Measurements from ENCODE around the gene KHK.
"Not testable (repeated sequence)": the region's sequence is repeated elsewhere in the genome, so short reads cannot be mapped to it uniquely, and the experiment has no call there.

The KHK gene

DNA sequence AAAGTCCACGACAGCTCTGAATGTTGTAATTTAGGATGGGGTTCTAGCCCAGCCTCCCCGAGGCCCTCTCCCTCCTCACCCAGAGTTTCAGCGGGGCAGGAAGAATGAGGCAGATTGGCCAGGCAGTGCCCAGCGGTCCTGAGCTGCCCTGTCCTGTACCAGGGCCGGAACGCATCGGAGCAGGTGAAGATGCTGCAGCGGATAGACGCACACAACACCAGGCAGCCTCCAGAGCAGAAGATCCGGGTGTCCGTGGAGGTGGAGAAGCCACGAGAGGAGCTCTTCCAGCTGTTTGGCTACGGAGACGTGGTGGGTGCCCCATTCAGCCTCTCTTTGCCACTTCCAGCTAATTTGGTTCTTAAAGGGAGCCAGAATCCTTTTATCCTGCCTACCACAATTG is 10.8 kb downstream of the KHK start:
- DNase-seq = no peak

DNA sequence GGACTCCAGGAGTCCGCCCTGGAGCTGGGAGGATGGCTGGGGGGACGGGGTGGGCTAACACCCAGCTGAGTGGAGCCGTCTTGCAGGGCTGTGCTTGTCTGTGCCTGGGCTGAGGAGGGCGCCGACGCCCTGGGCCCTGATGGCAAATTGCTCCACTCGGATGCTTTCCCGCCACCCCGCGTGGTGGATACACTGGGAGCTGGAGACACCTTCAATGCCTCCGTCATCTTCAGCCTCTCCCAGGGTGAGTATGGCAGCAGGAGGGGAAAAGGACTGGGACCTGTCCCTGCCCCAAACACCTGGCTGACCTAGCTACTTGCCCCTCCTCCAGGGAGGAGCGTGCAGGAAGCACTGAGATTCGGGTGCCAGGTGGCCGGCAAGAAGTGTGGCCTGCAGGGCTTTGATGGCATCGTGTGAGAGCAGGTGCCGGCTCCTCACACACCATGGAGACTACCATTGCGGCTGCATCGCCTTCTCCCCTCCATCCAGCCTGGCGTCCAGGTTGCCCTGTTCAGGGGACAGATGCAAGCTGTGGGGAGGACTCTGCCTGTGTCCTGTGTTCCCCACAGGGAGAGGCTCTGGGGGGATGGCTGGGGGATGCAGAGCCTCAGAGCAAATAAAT is 12.9 kb downstream of the KHK start:
- no peak for DNase-seq

DNA sequence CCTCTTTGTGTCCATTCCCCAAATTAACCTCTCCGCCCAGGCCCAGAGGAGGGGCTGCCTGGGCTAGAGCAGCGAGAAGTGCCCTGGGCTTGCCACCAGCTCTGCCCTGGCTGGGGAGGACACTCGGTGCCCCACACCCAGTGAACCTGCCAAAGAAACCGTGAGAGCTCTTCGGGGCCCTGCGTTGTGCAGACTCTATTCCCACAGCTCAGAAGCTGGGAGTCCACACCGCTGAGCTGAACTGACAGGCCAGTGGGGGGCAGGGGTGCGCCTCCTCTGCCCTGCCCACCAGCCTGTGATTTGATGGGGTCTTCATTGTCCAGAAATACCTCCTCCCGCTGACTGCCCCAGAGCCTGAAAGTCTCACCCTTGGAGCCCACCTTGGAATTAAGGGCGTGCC is 13.5 kb downstream of the KHK start:
- no peak for DNase-seq

DNA sequence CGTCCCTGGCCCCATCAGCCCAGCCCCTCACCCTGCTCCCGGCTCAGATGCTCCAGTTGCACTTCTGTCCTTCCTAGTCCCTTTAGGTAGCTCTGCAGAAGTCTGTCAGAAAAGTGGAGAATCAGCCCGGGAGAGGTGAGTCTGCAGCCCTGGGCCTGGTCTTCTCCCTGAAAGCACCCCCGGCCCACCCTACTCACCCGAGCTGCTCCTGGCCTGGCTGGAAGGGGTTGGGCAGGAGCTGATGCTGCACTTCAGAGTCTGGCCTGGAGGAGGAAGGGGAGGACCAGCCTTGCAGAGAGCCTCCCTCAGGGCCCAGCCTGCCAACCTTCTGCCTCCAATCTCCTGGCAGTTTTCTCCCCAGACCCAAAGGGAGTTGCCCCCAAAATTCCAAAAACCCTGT is 15.8 kb downstream of the KHK start:
- no peak for DNase-seq

DNA sequence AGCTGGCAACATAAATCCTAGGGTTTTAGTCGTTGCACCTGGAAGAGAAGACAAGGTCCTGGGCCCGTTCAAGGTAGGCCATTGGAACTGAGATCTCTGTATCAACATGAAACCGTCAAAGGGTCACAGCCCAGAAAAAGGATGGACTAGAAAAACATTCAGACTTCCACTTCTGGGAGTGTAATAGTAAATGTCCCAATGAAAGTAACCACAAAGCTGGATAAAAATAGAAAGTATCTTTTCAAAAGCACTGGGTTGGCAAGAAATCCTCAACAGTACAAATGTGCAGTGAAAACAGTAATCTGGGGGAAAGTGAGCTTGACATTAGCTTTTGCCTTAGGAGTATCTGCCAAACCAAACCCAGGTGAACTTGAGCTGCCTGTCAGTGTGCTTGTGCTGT is 19.4 kb downstream of the KHK start:
- DNase-seq = no peak

DNA sequence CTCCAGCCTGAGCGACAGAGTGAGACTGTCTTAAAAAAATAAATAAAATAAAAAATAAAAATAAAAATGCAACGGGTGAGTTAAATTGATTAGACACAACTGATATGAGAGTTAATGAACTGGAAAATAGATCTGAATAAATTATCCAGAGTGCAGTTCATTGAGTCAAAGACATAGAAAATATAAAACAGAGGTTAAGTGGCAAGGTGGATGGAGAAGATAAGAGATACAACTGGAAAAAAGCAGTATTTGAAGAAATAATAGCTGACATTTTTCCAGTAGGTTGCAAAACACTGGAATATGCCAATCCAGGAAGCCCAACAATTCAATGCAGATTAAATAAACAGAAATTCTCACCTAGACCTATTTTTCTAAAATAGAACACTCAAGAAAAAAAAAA is 21.6 kb downstream of the KHK start:
- no peak for DNase-seq

DNA sequence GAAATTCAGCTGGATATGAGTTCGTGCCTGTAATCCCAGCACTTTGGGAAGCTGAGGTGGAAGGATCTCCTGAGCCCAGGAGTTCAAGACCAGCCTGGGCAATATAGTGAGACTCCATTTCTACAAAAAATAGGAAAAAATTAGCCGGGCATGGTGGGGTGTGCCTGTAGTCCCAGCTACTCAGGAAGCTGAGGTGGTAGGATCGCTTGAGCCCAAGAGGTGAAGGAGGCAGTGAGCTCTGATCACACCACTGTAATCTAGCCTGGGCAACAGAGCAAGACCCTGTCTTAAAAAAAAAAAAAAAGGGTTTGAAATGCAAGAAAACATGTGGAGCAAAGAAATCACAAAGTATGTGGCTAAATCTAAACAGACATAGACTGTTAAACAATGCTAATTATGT is 22.5 kb downstream of the KHK start:
- DNase-seq = no peak

DNA sequence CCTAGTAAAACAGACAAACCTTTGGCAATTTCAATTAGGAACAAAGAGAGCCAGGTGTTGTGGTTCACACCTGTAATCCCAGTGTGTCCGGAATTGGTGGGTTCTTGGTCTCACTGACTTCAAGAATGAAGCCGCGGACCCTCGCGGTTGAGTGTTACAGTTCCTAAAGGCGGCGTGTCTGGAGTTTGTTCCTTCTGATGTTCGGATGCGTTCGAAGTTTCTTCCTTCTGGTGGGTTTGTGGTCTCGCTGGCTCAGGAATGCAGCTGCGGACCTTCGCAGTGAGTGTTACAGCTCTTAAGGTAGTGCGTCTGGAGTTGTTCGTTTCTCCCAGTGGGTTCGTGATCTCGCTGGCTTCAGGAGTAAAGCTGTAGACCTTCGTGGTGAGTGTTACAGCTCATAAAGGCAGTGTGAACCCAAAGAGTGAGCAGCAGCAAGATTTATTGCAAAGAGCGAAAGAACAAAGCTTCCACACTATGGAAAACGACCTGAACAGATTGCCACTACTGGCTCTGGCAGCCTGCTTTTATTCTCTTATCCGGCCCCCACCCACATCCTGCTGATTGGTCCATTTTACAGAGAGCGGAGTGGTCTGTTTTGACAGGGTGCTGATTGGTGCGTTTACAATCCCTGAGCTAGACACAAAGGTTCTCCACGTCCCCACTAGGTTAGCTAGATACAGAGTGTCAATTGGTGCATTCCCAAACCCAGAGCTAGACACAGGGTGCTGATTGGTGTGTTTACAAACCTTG is 24.2 kb downstream of the KHK start:
- not testable (repeated sequence) for DNase-seq

DNA sequence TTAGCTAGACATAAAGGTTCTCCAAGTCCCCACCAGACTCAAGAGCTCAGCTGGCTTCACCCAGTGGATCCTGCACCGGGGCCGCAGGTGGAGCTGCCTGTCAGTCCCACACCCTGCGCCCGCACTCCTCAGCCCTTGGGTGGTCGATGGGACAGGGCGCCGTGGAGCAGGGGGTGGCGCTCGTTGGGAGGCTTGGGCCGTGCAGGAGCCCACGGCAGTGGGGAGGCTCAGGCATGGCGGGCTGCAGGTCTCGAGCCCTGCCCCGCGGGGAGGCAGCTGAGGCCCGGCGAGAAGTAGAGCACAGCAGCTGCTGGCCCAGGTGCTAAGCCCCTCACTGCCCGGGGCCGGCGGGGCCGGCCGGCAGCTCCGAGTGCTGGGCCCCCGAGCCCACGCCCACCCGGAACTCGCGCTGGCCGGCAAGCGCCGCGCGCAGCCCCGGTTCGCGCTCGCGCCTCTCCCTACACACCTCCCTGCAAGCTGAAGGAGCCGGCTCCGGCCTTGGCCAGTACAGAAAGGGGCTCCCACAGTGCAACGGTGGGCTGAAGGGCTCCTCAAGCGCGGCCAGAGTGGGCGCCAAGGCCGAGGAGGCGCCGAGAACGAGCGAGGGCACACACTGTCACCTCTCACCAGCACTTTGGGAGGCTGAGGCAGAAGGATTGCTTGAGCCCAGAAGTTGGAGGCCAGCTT is 25.0 kb downstream of the KHK start:
- DNase-seq = not testable (repeated sequence)

DNA sequence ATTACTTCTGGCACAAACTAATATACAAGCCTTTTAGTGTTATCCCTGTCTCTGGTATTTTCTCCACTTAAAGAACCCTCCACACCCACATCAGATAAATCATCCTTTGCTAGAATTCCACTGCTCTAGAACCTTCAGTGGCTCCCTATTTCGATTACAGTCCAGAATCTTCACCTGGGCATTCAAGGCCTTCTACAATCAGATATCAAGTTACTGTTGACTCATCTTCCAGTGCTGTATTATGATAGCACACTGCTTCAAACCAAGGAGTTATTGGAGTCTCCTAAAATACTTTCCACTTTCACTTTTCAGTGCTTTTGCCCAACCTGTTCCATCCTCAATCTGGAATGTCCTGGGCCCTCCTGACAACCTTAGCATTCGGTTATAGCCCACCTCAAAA is 28.9 kb downstream of the KHK start:
- no peak for DNase-seq

DNA sequence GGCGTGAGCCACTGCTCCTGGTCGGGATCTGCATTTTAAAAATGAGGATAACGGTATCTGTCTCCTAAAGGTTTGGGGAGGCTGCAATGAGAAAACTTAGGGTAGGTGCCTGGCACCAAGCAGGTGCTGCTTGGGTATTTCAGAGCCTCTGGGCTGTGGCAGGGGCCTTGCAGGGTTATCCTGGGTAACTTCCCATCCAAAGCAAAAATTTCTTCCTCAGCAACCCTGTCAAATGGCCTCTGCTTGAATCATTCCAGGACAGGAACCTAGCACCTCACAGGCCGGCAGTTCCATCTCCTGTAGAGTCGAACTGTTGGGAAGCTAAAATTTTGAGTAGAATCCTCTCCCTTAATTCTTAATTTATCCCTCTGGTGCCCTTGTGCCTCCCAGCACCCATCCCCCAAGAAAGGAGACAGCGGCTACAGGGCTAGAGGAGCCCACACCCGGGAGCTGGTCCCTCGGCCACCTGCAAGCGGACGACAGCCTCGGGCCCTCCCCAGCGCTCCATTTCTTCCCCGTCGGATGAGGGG is 31.5 kb downstream of the KHK start:
- no peak for DNase-seq

DNA sequence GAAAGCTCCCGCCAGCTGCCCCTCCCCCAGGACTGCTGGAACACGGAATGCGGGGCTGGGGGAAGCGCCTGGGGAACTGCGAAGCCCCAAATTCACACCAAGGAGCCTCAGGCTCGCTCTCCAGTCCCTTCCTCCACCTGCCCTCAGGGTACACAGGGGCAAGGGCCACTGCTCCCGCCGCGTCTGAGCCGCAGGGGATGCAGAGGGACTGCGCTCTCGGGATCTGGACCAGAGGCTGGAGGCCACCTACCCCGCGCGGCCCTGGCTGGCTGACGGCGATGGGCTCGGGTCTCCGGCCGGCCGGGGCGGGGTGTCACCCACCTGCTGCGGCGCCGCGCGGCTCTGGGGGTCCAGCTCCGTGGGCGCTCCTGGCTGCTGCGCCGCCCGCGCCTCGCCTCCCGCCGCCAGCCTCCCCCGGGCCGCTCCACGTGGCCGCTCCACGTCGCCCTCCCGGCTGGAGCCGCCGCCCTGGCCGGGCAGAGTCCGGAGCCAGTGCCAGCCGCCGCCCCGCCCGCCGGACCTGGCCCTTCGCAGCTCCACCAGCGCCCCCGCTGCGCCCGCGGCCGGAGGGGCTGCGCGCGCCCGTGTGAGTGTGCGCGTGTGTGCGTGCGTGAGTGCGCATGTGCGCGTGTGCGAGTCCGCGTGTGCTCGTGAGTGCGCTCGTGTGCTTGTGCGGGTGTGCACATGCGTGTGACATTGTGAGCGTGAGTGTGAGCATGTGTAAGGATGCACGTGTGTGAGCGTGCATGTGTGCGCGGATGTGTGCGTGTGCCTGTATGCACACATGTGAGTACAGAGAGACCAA is 32.2 kb downstream of the KHK start, which contains the start of gene CGREF1:
CGREF1 (minus strand) TSS at position 604 of the 805 bp plus-strand sequence. CDS start 14,762 bp downstream, outside the sequence.
- DNase-seq = peak; percentile 17

DNA sequence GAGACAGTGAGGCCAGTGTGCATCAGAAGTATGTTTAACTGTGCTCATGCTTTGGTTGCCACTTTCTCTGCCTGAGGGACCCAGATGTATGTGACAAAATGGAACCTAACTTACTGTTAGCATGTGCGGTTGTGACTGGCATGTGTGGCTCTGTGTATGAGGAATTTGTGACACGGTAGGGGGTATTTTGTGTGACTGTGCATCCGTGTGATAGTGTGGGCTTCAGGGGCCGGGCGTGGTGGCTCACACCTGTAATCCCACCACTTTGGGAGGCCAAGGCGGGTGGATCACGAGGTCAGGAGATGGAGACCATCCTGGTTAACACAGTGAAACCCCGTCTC is 32.7 kb downstream of the KHK start:
- DNase-seq = not testable (repeated sequence)

DNA sequence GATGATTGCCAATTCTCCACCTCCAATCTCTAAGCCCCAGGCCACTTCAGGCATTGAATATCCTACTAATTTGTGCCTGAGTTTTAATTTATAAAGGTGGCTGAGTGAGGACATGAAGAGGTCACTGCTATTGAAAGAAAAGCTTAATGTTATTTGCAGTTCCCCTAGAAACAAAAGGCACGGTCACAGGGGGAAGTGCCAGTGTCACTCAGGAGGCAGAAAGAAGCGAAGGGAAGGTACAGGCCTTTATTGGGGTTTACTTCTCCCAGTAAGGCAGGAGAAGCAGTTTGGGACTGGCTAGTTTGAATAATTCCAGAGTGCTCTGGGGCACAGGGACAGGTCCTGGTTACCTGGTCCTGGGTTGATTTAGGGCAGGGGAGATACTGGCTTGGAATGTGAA is 35.3 kb downstream of the KHK start:
- no peak for DNase-seq

DNA sequence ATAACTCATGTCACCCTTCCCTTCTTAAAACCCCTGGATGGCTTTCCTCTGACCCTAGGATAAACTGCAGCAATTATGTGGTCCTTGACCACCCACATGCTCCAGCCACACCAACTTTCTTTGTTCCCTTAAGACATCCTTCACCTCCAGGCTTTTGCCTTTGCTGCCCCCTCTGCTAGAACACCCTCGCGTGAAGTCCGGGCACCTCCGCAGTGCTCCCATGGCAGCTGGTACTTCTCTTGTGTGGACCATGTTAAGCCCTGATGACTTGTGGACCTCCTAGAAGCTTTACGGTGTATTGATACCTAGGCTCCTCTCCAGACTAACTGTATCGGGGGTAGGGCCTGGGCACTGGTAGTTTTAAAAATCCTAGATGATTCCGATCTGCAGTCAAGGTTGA is 36.2 kb downstream of the KHK start:
- DNase-seq = no peak

DNA sequence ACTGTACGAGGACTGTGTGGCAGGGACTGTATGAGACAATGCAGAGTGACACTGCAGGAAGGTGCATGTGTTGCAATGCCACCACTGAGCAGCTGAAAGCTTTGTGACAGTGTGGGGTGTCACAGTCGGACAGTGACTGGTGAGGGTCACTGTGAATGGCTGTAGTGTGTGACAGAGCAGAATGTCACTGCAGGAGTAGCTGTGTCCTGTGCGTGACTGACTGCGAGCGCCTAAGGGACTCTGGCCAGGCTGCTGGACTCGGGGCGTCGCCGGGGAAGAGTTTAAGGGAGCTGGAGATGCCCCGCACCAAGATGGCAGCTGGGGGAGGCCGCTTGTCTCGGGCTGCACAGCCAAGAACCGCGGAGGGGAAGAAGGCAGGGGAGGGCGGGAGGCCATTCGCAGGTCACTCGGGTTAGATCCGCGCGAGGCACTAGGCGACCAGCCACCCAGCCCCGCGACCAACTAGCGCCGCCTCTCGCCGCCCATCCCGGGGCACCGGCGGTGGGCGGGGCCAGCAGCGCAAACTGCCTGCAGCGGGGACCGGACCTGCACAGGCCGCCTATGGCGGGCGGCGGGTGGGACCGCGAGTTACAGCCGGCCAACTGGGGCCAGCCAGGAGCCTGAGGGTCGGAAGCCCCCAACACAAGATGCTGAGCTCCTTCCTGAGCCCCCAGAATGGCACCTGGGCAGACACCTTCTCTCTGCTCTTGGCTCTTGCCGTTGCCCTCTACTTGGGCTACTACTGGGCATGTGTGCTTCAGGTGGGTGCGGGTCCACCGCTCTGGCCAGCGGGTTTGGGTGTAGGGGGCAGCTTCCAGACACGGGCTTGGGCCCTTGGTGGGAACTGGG is 37.0 kb downstream of the KHK start, which contains the start of gene ABHD1:
ABHD1 (plus strand) TSS at position 514 of the 849 bp plus-strand sequence; CDS start at position 648, 134 bp downstream.
- peak; percentile 79 for DNase-seq

DNA sequence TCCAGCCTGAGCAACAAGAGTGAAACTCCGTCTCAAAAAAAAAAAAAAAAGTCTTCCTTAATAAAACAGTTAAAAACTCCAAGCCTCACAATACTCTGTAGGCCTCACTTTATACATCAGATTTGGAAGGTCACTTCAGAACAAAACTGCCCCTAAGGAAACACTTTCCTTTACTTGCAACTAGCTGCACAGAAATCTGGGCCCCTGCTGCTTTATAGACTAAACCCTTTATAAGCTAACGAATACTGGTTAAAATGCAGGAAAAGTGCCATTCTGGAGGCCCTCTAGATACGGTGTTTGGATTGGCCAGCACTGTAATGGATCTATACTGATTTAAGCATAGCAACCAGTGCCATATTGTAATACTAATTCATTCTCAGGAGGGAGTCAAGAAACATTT is 38.5 kb downstream of the KHK start:
- no peak for DNase-seq

DNA sequence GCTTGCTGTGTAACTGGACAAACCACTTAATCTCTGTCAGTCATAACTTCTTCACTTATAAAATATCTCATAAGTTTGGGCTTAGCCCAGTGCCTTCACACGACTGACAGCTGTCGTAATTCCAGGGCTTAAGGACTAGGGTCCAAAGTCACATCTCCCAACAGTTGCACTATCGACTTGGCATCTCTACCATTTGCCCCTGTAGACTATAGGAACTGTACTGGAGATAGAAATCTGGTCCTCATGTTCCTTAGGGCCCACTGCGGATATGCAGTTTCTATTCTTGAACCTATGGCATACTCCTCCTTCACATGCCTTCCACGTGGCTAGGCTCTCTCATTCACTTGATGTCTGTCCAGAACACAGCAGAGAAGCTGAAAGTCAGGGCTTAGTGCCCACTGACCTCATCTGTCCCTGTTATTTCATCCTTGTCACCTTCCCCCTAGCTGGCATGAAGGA is 39.7 kb downstream of the KHK start:
- DNase-seq = no peak

DNA sequence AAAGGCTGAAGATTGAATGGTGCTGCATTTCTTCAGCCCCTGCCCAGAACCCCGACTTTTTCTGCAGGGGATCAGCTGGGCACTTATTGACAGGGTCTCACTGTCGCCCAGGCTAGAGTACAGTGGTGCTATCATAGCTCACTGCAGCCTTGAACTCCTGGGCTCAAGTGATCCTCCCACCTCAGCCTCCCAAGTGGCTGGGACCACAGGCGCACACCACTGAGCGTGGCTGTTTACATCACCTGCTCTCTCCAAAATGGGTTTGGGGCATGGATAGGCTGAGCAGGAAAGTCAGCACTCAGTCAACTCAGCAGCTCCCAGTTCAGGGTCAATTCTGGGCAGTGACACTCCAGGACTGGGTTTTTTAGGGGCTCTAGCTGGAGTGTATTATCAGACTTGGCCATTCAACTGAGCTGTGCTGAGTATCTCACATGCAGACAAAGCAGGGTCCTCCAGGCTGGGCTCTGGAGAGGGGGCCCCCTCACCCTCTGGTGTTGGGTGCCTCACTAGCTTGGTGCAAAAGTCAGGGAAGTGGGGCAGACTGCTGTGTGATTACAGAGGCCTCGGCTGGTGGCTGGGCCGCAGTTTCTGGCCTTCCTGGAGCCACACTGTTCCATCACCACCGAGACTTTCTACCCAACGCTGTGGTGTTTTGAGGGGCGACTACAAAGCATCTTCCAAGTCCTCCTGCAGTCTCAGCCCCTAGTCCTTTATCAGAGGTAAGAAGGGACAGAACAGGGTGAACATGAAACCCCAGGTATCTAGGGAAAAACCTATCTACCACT is 41.5 kb downstream of the KHK start:
- no peak for DNase-seq

DNA sequence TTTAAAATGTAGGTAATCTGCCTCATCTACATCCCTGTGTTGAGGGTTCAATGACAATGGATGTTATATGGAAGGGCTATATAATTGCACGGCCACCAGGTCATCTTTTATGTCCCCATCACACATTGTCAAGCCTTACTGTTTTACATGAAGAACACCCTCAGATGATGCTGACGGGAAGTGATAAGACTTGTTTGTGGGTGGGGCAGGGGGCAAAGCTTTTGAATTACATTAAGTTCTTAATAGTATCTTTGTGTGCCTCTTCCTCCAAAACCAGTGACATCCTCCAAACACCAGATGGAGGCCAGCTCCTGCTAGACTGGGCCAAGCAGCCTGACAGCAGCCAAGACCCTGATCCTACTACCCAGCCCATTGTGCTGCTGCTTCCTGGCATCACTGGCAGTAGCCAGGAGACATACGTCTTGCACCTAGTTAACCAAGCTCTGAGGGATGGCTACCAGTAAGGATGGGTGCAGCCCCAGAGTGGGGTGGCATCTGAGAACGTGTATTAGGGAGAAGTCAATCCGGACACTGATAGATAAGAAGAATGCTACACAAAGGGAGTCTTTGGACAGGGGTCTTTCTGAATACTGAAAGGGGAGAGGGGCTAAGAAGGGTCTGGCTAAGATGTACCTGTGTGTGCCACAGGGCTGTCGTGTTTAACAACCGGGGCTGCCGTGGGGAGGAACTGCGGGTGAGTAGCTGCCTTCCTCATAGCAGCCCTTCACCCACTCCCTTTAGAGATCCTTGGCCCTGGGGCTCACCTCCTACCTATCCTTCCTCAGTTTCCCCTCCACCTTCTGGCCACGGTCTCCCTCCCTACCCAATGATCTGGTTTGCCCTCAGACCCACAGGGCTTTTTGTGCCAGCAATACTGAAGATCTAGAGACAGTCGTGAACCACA is 42.3 kb downstream of the KHK start:
- DNase-seq = no peak
